H1 (cell line): ENCODE data around the gene C17orf107. TPM values are rescaled to one million over a fixed set of nuclear protein-coding genes. Genes with fewer than 3 reads are reported as not detected.

ENCODE experiments used
- CTCF ChIA-PET: fragments of 300-600 bp; sonication (Branson Sonifier 250); formaldehyde crosslinking; loops from one replicate; lab custom pipeline; 2021; ENCODE audit not compliant: partially characterized antibody; lab: Charles Lee
- POLR2A ChIA-PET: fragments of 300-600 bp; sonication (Branson Sonifier 250); formaldehyde crosslinking; loops from one replicate; lab custom pipeline; 2021; ENCODE audit warnings: inconsistent platforms; ENCODE audit not compliant: partially characterized antibody; lab: Charles Lee
- DNase-seq, 2 experiments: peaks; one replicate each; pipeline versions ENCODE4 v3.0.0 to v3.0.0-alpha.2; 2010 to 2022; ENCODE audit warnings: low spot score in 2 of 2, low read depth in 1 of 2, mixed read lengths in 1 of 2
- FAIRE-seq: peaks from 2 replicates; lab custom pipeline; 2011; peaks lifted over from hg19 to GRCh38; lab: Jason Lieb, UNC
- H2AFZ ChIP-seq: 2 replicates; pipeline ENCODE4 v1.8.1; 2012; ENCODE audit warnings: low read length, inconsistent platforms
- H2AK5ac ChIP-seq: 2 replicates; pipeline ENCODE4 v1.6.1; 2013; ENCODE audit warnings: low read depth, low read length
- H2BK120ac ChIP-seq: replicated peaks from 2 replicates; pipeline ENCODE3; 2013; ENCODE audit warnings: low read depth, low read length, inconsistent platforms
- H2BK12ac ChIP-seq: 2 replicates; pipeline ENCODE4 v1.6.1; 2013; ENCODE audit warnings: low read depth, low read length
- H2BK15ac ChIP-seq: 2 replicates; pipeline ENCODE4 v1.6.1; 2013; ENCODE audit warnings: low read length
- H2BK20ac ChIP-seq: 2 replicates; pipeline ENCODE4 v1.6.1; 2013; ENCODE audit warnings: low read length
- H2BK5ac ChIP-seq: 2 replicates; pipeline ENCODE4 v1.6.1; 2013; ENCODE audit warnings: low read depth, low read length
- H3K14ac ChIP-seq: 2 replicates; pipeline ENCODE4 v1.6.1; 2013; ENCODE audit warnings: inconsistent platforms; ENCODE audit not compliant: insufficient read length
- H3K18ac ChIP-seq: 2 replicates; pipeline ENCODE4 v1.6.1; 2013; ENCODE audit warnings: low read length; ENCODE audit errors: extremely low read depth
- H3K23ac ChIP-seq: 2 replicates; pipeline ENCODE4 v1.6.1; 2013; ENCODE audit warnings: inconsistent platforms; ENCODE audit not compliant: insufficient read length
- H3K23me2 ChIP-seq: 2 replicates; pipeline ENCODE4 v1.6.1; 2013; ENCODE audit warnings: low read depth, low read length
- H3K27ac ChIP-seq: 2 replicates; pipeline ENCODE4 v1.6.1; 2011; ENCODE audit warnings: low read depth, low read length, inconsistent platforms
- H3K27me3 ChIP-seq, 4 experiments: replicated peaks in 1 of 4; 1 replicate in 1 of 4; 2 replicates in 3 of 4; pipeline versions ENCODE4 v1.6.1 to v1.8.1; 2011 to 2013; ENCODE audit warnings: low read length in 3 of 4, mild to moderate bottlenecking in 3 of 4, inconsistent platforms in 2 of 4, mixed read lengths in 2 of 4, moderate library complexity in 1 of 4; ENCODE audit not compliant: control insufficient read depth in 3 of 4, insufficient read depth in 3 of 4; ENCODE audit errors: extremely low read depth in 1 of 4
- H3K36me3 ChIP-seq, 4 experiments: 2 replicates each; pipeline versions ENCODE4 v1.6.1 to v1.8.1; 2011 to 2013; ENCODE audit warnings: mild to moderate bottlenecking in 4 of 4, low read length in 3 of 4, moderate library complexity in 2 of 4, control low read depth in 1 of 4, inconsistent platforms in 1 of 4; ENCODE audit not compliant: insufficient read depth in 4 of 4, control insufficient read depth in 2 of 4
- H3K4ac ChIP-seq: replicated peaks from 2 replicates; pipeline ENCODE3; 2013; ENCODE audit warnings: low read length, low read depth, mixed read lengths, inconsistent platforms; ENCODE audit not compliant: insufficient read length
- H3K4me1 ChIP-seq, 4 experiments: replicated peaks in 1 of 4; 1 replicate in 1 of 4; 2 replicates in 3 of 4; pipeline versions ENCODE4 v1.6.1 to v1.8.1; 2011 to 2013; ENCODE audit warnings: low read length in 3 of 4, inconsistent platforms in 2 of 4, mixed read lengths in 1 of 4; ENCODE audit not compliant: insufficient read depth in 4 of 4, control insufficient read depth in 3 of 4
- H3K4me2 ChIP-seq, 2 experiments: 2 replicates each; pipeline versions ENCODE4 v1.6.1 to v1.8.1; 2011 to 2013; ENCODE audit warnings: low read depth in 2 of 2, low read length in 2 of 2, control low read depth in 1 of 2, inconsistent platforms in 1 of 2, mild to moderate bottlenecking in 1 of 2; ENCODE audit not compliant: insufficient read depth in 1 of 2
- H3K4me3 ChIP-seq, 4 experiments: fragments of 200-600, 300-600 bp in 1 of 4; sonication (generic), shearing (Covaris generic), sonication (Bioruptor Twin) in 1 of 4; 2 replicates each; pipeline versions ENCODE4 v1.5.1 to v1.8.1; 2011 to 2016; ENCODE audit warnings: low read length in 4 of 4, low read depth in 3 of 4, control low read depth in 2 of 4, inconsistent platforms in 2 of 4, mild to moderate bottlenecking in 2 of 4, mixed read lengths in 1 of 4, moderate library complexity in 1 of 4; ENCODE audit not compliant: insufficient read depth in 2 of 4; ENCODE audit errors: extremely low read depth in 1 of 4
- H3K56ac ChIP-seq: replicated peaks from 2 replicates; pipeline ENCODE3; 2013; ENCODE audit warnings: low read depth, mild to moderate bottlenecking, mixed read lengths, low read length, inconsistent platforms; ENCODE audit not compliant: insufficient read length
- H3K79me1 ChIP-seq: 2 replicates; pipeline ENCODE4 v1.6.1; 2013; ENCODE audit warnings: low read depth, low read length, control low read depth
- H3K79me2 ChIP-seq, 2 experiments: 2 replicates each; pipeline versions ENCODE4 v1.6.1 to v1.8.1; 2012 to 2013; ENCODE audit warnings: low read length in 2 of 2, mild to moderate bottlenecking in 2 of 2, inconsistent platforms in 1 of 2; ENCODE audit not compliant: insufficient read depth in 2 of 2, control insufficient read depth in 1 of 2
- H3K9ac ChIP-seq, 4 experiments: replicated peaks in 1 of 4; 1 replicate in 1 of 4; 2 replicates in 3 of 4; pipeline versions ENCODE4 v1.6.1 to v1.8.1; 2011 to 2013; ENCODE audit warnings: low read depth in 3 of 4, low read length in 3 of 4, control low read depth in 2 of 4, mild to moderate bottlenecking in 2 of 4, moderate library complexity in 2 of 4, inconsistent platforms in 1 of 4; ENCODE audit errors: extremely low read depth in 1 of 4
- H3K9me3 ChIP-seq, 2 experiments: 2 replicates each; pipeline versions ENCODE4 v1.6.1 to v1.8.1; 2012 to 2013; ENCODE audit warnings: mild to moderate bottlenecking in 2 of 2, moderate library complexity in 2 of 2, control low read depth in 1 of 2, inconsistent platforms in 1 of 2, low read depth in 1 of 2, low read length in 1 of 2, mixed read lengths in 1 of 2; ENCODE audit not compliant: insufficient read depth in 2 of 2
- H4K20me1 ChIP-seq, 2 experiments: replicated peaks in 1 of 2; 2 replicates each; pipeline versions ENCODE3 to v1.8.1; 2011 to 2013; ENCODE audit warnings: inconsistent platforms in 2 of 2, low read length in 2 of 2, mild to moderate bottlenecking in 1 of 2; ENCODE audit not compliant: insufficient read depth in 2 of 2, control insufficient read depth in 1 of 2
- H4K5ac ChIP-seq: 2 replicates; pipeline ENCODE4 v1.6.1; 2013; ENCODE audit warnings: low read length, low read depth, mixed read lengths, inconsistent platforms; ENCODE audit not compliant: insufficient read length
- H4K8ac ChIP-seq: 2 replicates; pipeline ENCODE4 v1.8.0; 2013; ENCODE audit warnings: mild to moderate bottlenecking, moderate library complexity, low read length, inconsistent platforms; ENCODE audit not compliant: insufficient read depth; ENCODE audit errors: extremely low read depth
- H4K91ac ChIP-seq: replicated peaks from 2 replicates; pipeline ENCODE3; 2013; ENCODE audit warnings: low read length, mixed read lengths, inconsistent platforms; ENCODE audit not compliant: insufficient read length
- GABPA ChIP-seq: IDR thresholded peaks from 2 replicates; pipeline ENCODE4 v1.6.1; 2011; ENCODE audit warnings: mild to moderate bottlenecking, low read length, moderate library complexity, borderline replicate concordance; ENCODE audit not compliant: insufficient read depth
- SIX5 ChIP-seq: IDR thresholded peaks from 2 replicates; pipeline ENCODE4 v1.6.1; 2011; ENCODE audit warnings: mild to moderate bottlenecking, low read depth, low read length
- WGBS, 2 experiments: shearing (Covaris generic) in 1 of 2; methylation state at CpG; one replicate each; pipeline versions ENCODE4 v1.1.6 to v1.1.7; 2013 to 2015; ENCODE audit warnings: low lambda C conversion rate in 2 of 2, mixed read lengths in 2 of 2, inconsistent platforms in 1 of 2, low coverage in 1 of 2, missing lambda C conversion rate in 1 of 2; ENCODE audit not compliant: insufficient replicate concordance in 2 of 2, insufficient coverage in 1 of 2, insufficient read length in 1 of 2; ENCODE audit errors: extremely low coverage in 1 of 2, missing lambda C conversion rate in 1 of 2; 5-methylcytosine and 5-hydroxymethylcytosine counted together
- polyA plus RNA-seq, 7 experiments: library from polyadenylated mRNA; depleted of rRNA in 3 of 7; stranded (reverse) in 5 of 7; unstranded in 2 of 7; fragments of >200 nt in 5 of 7; fragments of 200-250 nt in 2 of 7; gene quantifications; 1 replicate in 5 of 7; 2 replicates in 1 of 7; 4 replicates in 1 of 7; pipeline versions ENCODE4 v1.2.1 to v1.2.3, GENCODE V29; 2011 to 2013; ENCODE audit warnings: missing spikeins in 2 of 7, mixed read lengths in 2 of 7
- total RNA-seq: library from RNA; stranded (reverse); fragmentation: NEBNext Ultra II Directional; extraction: Animal tissue kit (Norgen Biotek cat#: 25700); gene quantifications from 2 replicates; pipeline ENCODE4 v1.2.1, GENCODE V29; 2021

C17orf107 gene
- total and polyA plus RNA-seq, 2 of the 8 experiments (the other 6 are each of a cell fraction or from before 2014, with no cell fraction given) = 0.39 to 0.45 TPM

GRCh38 chr17:4941319-4941610 lies 41.9 kb downstream of the C17orf107 start:
- Histone ChIP-seq H3K4me2 (peak overlapping the region; percentile 93 to 96), H3K79me2 (peaks cover 1 to 50% of the 10 kb centered on the region in 2 experiments)
- no peak for TF ChIP-seq SIX5
- no peak for TF ChIP-seq GABPA

More at GRCh38 chr17:4941319-4941610, 41.9 kb downstream of the C17orf107 start:
- H3K4me3 ChIP-seq = peak overlapping the region; percentile 85 to 94 (median 90)
- H3K4me1 ChIP-seq = peaks cover 0 to 13% (median 8%) of the 10 kb centered on the region in 4 experiments; a peak in 5 of 7 replicates
- H2BK5ac ChIP-seq = 0 out of 2 replicates have a peak overlapping the region, but pooled peaks have one; percentile 97
- no peaks in the 10 kb centered on the region for H3K9me3 ChIP-seq
- H3K56ac ChIP-seq = no peak overlapping the region
- H3K79me1 ChIP-seq = peaks cover 9% of the 10 kb centered on the region
- peaks cover 6 to 16% of the 10 kb centered on the region in 2 experiments for H4K20me1 ChIP-seq
- no peak overlapping the region for H4K8ac ChIP-seq
- H3K36me3 ChIP-seq = peaks cover 21 to 48% (median 34%) of the 10 kb centered on the region in 4 experiments
- no peak overlapping the region for H2BK120ac ChIP-seq
- peaks cover 19% of the 10 kb centered on the region for H3K23me2 ChIP-seq
- H3K4ac ChIP-seq = no peak overlapping the region
- POLR2A ChIA-PET = interaction anchor here (1.7 to 27.4 kb wide), 4 partner anchors 8 to 46 kb away, joined by 4 to 987 read pairs (median 30); partner anchors contain the start of genes C17orf107, CAMTA2, CHRNE and ENO3
- no peak for DNase-seq
- H3K27ac ChIP-seq = no peak overlapping the region
- H3K23ac ChIP-seq = no peak overlapping the region
- H3K9ac ChIP-seq = peak overlapping the region; percentile 82 to 99 (median 86)
- 75% methylated on average over 4 of the region's 4 CpGs; no CpG with 5 or more reads in 1 of the 2 experiments for WGBS, 2 experiments
- no peak overlapping the region for H4K91ac ChIP-seq
- no peak overlapping the region for H2BK20ac ChIP-seq
- H3K14ac ChIP-seq = no peak overlapping the region
- H2BK12ac ChIP-seq = no peak overlapping the region
- no peak overlapping the region for H2AFZ ChIP-seq
- FAIRE-seq = no peak
- CTCF ChIA-PET = interaction anchor here (5.9 kb wide), 1 partner anchor 32 kb away, joined by 26 read pairs; no protein-coding TSS in a partner anchor
- peak overlapping the region; percentile 28; the same call in 1 of the 2 replicates for H2AK5ac ChIP-seq
- H4K5ac ChIP-seq = no peak overlapping the region
- H3K18ac ChIP-seq = no peak overlapping the region
- no peaks in the 10 kb centered on the region for H3K27me3 ChIP-seq
- no peak overlapping the region for H2BK15ac ChIP-seq
